SK-N-SH treated with all-trans-retinoic acid at 6 μM for 48 hours (cell line): ENCODE measurements around the gene VRTN.

Experiments used
- ATAC-seq: fragments of 200-7000 bp; cut with Tn5 transposase; 3 replicates; pipeline ENCODE4 v1.9.1; 2020; ENCODE audit warnings: mild to moderate bottlenecking, moderate library complexity
- ARNTL ChIP-seq: fragments of 450-650 bp; formaldehyde crosslinking; IDR thresholded peaks from 2 replicates; pipeline ENCODE4 v1.5.0; 2020; ENCODE audit warnings: low read depth, mild to moderate bottlenecking, moderate library complexity, borderline replicate concordance
- BACH2 ChIP-seq: fragments of 250-450 bp; sonication (Bioruptor Pico); IDR thresholded peaks from 2 replicates; pipeline ENCODE4 v1.9.0; 2021; ENCODE audit warnings: mild to moderate bottlenecking, borderline replicate concordance
- CSDC2 ChIP-seq: fragments of 250-450 bp; sonication (Bioruptor Pico); IDR thresholded peaks from 2 replicates; pipeline ENCODE4 v1.5.0; 2020; ENCODE audit warnings: mild to moderate bottlenecking, moderate library complexity
- CSRNP3 ChIP-seq: fragments of 250-450 bp; sonication (Bioruptor Pico); IDR thresholded peaks from 2 replicates; pipeline ENCODE4 v1.5.1; 2021; ENCODE audit warnings: mild to moderate bottlenecking, moderate library complexity
- OSR1 ChIP-seq: fragments of 250-450 bp; sonication (Bioruptor Pico); IDR thresholded peaks from 2 replicates; pipeline ENCODE4 v1.8.0; 2022; ENCODE audit warnings: moderate library complexity, mild to moderate bottlenecking, inconsistent platforms
- PATZ1 ChIP-seq: fragments of 250-450 bp; sonication (Bioruptor Pico); IDR thresholded peaks from 2 replicates; pipeline ENCODE4 v1.8.0; 2020; ENCODE audit warnings: mild to moderate bottlenecking, moderate library complexity, borderline replicate concordance
- POU6F1 ChIP-seq: fragments of 250-450 bp; sonication (Bioruptor Pico); IDR thresholded peaks from 2 replicates; pipeline ENCODE4 v1.8.0; 2021; ENCODE audit warnings: low read depth, mild to moderate bottlenecking, moderate library complexity, borderline replicate concordance
- RARB ChIP-seq: fragments of 250-450 bp; sonication (Bioruptor Pico); IDR thresholded peaks from 2 replicates; pipeline ENCODE4 v1.8.0; 2021; ENCODE audit warnings: mild to moderate bottlenecking, moderate library complexity
- SNAI2 ChIP-seq: fragments of 250-450 bp; sonication (Bioruptor Pico); IDR thresholded peaks from 2 replicates; pipeline ENCODE4 v1.5.0; 2020; ENCODE audit warnings: mild to moderate bottlenecking, moderate library complexity
- TCF4 ChIP-seq: fragments of 250-450 bp; sonication (Bioruptor Pico); IDR thresholded peaks from 2 replicates; pipeline ENCODE4 v1.8.0; 2021; ENCODE audit warnings: mild to moderate bottlenecking, moderate library complexity, borderline replicate concordance
- TOX ChIP-seq: fragments of 250-450 bp; sonication (Bioruptor Pico); IDR thresholded peaks from 2 replicates; pipeline ENCODE4 v1.8.0; 2021; ENCODE audit warnings: mild to moderate bottlenecking, moderate library complexity, borderline replicate concordance
- TSHZ2 ChIP-seq: fragments of 250-450 bp; sonication (Bioruptor Pico); IDR thresholded peaks from 2 replicates; pipeline ENCODE4 v1.5.0; 2020; ENCODE audit warnings: mild to moderate bottlenecking, moderate library complexity
- ZFP3 ChIP-seq: fragments of 250-450 bp; sonication (Bioruptor Pico); IDR thresholded peaks from 2 replicates; pipeline ENCODE4 v1.5.0; 2020; ENCODE audit warnings: mild to moderate bottlenecking, moderate library complexity
- ZNF565 ChIP-seq: fragments of 450-650 bp; formaldehyde crosslinking; conservative IDR thresholded peaks from 2 replicates; pipeline ENCODE4 v1.5.0; 2020; ENCODE audit warnings: low read depth, mild to moderate bottlenecking, moderate library complexity
- ZNF70 ChIP-seq: fragments of 450-650 bp; formaldehyde crosslinking; IDR thresholded peaks from 2 replicates; pipeline ENCODE4 v1.5.0; 2020; ENCODE audit warnings: mild to moderate bottlenecking, moderate library complexity

Gene VRTN

GRCh38 chr14:74377976-74378690 is 29.9 kb downstream of the VRTN start:
- no peak for TF ChIP-seq TCF4 (CRISPR knock-in tag)
- TF ChIP-seq ZNF70 (CRISPR knock-in tag), result no peak
- TF ChIP-seq PATZ1 (CRISPR knock-in tag), result no peak
- TF ChIP-seq ZFP3 (CRISPR knock-in tag), result no peak
- TF ChIP-seq BACH2 (CRISPR knock-in tag), result no peak
- no peak for TF ChIP-seq CSDC2 (CRISPR knock-in tag)
- no peak for TF ChIP-seq RARB (CRISPR knock-in tag)
- TF ChIP-seq OSR1 (CRISPR knock-in tag), result no peak
- TF ChIP-seq POU6F1 (CRISPR knock-in tag), result no peak
- TF ChIP-seq TSHZ2, result no peak
- TF ChIP-seq ARNTL, result no peak
- no peak for TF ChIP-seq CSRNP3 (CRISPR knock-in tag)
- no peak for TF ChIP-seq SNAI2
- TF ChIP-seq TOX (CRISPR knock-in tag), result no peak
- no peak for ATAC-seq

GRCh38 chr14:74380172-74380571 is 31.9 kb downstream of the VRTN start:
- ATAC-seq, result no peak
- TF ChIP-seq SNAI2 (no peak), TSHZ2 (no peak), CSRNP3 (CRISPR knock-in tag) (no peak), POU6F1 (CRISPR knock-in tag) (no peak), ZNF70 (CRISPR knock-in tag) (no peak), ZNF565 (CRISPR knock-in tag) (no peak)
